Measurements from ENCODE around the gene TPRA1.
A peak's percentile ranks its signal among the peaks of the same experiment; 100 is the strongest.
"Not testable (repeated sequence)": the region's sequence is repeated elsewhere in the genome, so short reads cannot be mapped to it uniquely, and the experiment has no call there.

Gene TPRA1

GRCh38 chr3:127530863-127531262 is 59.7 kb downstream of the TPRA1 start:
- not testable (repeated sequence) for H3K9me3 Mint-ChIP-seq, ATAC-seq, H3K27ac Mint-ChIP-seq, H3K4me3 Mint-ChIP-seq, H3K4me1 Mint-ChIP-seq, H3K36me3 Mint-ChIP-seq
- peak in 1 of 2 donors; percentile 18 for DNase-seq (ENCODE audit: low spot score in 2 of 2)

DNA sequence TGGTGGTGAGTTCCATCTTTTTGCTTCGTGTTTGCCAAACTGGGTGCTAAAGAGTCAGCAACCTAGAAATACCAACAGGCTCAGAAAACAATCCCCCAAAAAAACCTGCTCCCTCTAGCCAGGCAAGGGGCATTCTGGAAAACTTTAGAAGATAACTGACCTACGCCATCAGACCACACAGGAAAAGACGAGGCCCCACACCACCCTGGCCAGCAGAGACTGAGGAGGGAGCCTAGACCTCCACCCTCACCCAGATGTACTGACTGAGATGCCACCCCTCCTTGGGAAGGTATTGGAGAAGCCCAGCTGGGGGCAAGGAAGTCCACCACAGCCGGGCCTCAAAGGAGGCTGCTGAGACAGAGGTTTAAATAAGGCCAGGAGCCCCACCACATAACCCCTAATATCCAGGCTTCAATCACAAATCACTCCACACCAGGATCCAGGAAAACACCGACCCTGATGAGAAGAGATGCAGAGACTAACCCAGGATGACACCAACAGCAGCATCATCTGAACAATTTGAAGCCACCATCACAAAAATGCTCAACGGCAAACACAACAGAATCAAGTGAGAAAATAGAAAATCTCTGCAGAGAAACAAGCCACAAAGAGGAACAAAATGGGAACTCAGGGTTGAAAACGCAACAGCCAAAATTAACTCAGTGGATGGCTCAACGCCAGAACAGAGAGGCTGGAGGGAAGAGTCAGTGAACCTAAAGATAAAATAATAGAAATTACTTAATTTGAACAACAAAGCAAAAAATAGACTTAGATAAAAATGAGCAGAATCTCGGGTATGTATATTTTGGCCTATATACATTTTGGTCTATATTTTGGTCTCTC is 61.0 kb downstream of the TPRA1 start:
- no peak overlapping the region for H3K4me3 Mint-ChIP-seq

DNA sequence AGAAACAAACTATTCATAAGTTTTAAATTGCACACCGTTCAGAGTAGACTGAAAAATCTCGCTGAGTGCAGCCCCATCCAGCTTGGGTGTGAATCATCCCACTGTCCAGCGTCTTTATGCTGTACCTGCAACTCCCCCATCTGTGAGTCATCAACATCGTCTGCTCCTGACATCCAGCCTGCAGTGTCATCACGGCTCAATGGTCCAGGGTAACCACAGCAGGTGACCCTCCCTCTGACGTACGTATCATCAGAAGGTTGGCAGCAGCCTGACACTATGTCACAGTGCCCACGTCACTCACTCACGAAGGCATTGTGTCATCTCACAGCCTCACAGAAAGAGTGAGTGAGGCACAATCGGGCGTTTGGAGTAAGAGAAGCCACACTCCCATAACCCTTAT is 65.2 kb downstream of the TPRA1 start:
- ATAC-seq (peak; percentile 65), DNase-seq (ENCODE audit: low spot score in 2 of 2) (peak in 1 of 2 donors; percentile 18)
- Mint-ChIP-seq H3K36me3 (no peaks in the 10 kb centered on the region), H3K4me1 (no peaks in the 10 kb centered on the region), H3K9me3 (no peaks in the 10 kb centered on the region), H3K27ac (no peak overlapping the region), H3K4me3 (no peak overlapping the region)

More for the DNA sequence above, 61.0 kb downstream of the TPRA1 start:
- Mint-ChIP-seq H3K36me3 (no peaks in the 10 kb centered on the region), H3K4me1 (no peaks in the 10 kb centered on the region), H3K9me3 (no peaks in the 10 kb centered on the region), H3K27ac (no peak overlapping the region)
- peak in 1 of 2 donors; percentile 15 for DNase-seq (ENCODE audit: low spot score in 2 of 2)
- no peak for ATAC-seq

GRCh38 chr3:127524296-127524896 is 66.1 kb downstream of the TPRA1 start:
- ATAC-seq (no peak), DNase-seq (ENCODE audit: low spot score in 2 of 2) (no peak)
- Mint-ChIP-seq H3K4me1 (no peaks in the 10 kb centered on the region), H3K27ac (no peak overlapping the region), H3K36me3 (no peaks in the 10 kb centered on the region), H3K4me3 (no peak overlapping the region), H3K9me3 (no peaks in the 10 kb centered on the region)
